H9 (cell line): Measurements from ENCODE around the gene WDR72. TPM values are rescaled to one million over a fixed set of nuclear protein-coding genes. Genes with fewer than 3 reads are reported as not detected.

Source experiments
- DNase-seq: peaks from one replicate; pipeline ENCODE4 v3.0.0-alpha.2; 2017
- H2AFZ ChIP-seq: one replicate; pipeline ENCODE4 v1.6.1; 2013; ENCODE audit warnings: mild to moderate bottlenecking, low read length, control low read depth, moderate library complexity
- H2AK5ac ChIP-seq: 2 replicates; pipeline ENCODE4 v1.6.1; 2013; ENCODE audit warnings: low read length, control low read depth, mixed read lengths; ENCODE audit not compliant: insufficient read length
- H2BK120ac ChIP-seq: one replicate; pipeline ENCODE4 v1.6.1; 2013; ENCODE audit warnings: low read depth, mild to moderate bottlenecking, low read length, control low read depth, inconsistent platforms; ENCODE audit not compliant: poor library complexity, severe bottlenecking
- H2BK12ac ChIP-seq: 2 replicates; pipeline ENCODE4 v1.6.1; 2013; ENCODE audit warnings: low read length, control low read depth, mixed read lengths, low read depth; ENCODE audit not compliant: insufficient read length
- H2BK15ac ChIP-seq: 2 replicates; pipeline ENCODE4 v1.6.1; 2013; ENCODE audit warnings: low read depth, low read length, control low read depth
- H2BK20ac ChIP-seq: one replicate; pipeline ENCODE4 v1.6.1; 2013; ENCODE audit warnings: low read depth, mild to moderate bottlenecking, low read length, control low read depth, inconsistent platforms; ENCODE audit not compliant: poor library complexity, severe bottlenecking
- H2BK5ac ChIP-seq: 2 replicates; pipeline ENCODE4 v1.6.1; 2013; ENCODE audit warnings: low read length, control low read depth, mixed read lengths; ENCODE audit not compliant: insufficient read length
- H3K14ac ChIP-seq: 2 replicates; pipeline ENCODE4 v1.6.1; 2013; ENCODE audit warnings: low read length, control low read depth; ENCODE audit not compliant: insufficient read depth
- H3K18ac ChIP-seq: 2 replicates; pipeline ENCODE4 v1.6.1; 2013; ENCODE audit warnings: low read depth, mild to moderate bottlenecking, mixed read lengths, low read length, control low read depth; ENCODE audit not compliant: insufficient read length
- H3K23ac ChIP-seq: 2 replicates; pipeline ENCODE4 v1.6.1; 2013; ENCODE audit warnings: low read length, control low read depth, mixed read lengths, low read depth; ENCODE audit not compliant: insufficient read length
- H3K23me2 ChIP-seq: 2 replicates; pipeline ENCODE4 v1.6.1; 2013; ENCODE audit warnings: low read depth, mild to moderate bottlenecking, mixed read lengths, low read length, control low read depth; ENCODE audit not compliant: insufficient read length, poor library complexity, severe bottlenecking
- H3K27ac ChIP-seq: 2 replicates; pipeline ENCODE4 v1.5.1; 2013; ENCODE audit warnings: low read length, control low read depth, mixed read lengths, low read depth; ENCODE audit not compliant: insufficient read length
- H3K27me3 ChIP-seq: 2 replicates; pipeline ENCODE4 v1.6.1; 2013; ENCODE audit warnings: low read length, control low read depth, inconsistent platforms; ENCODE audit not compliant: insufficient read depth
- H3K4ac ChIP-seq: 2 replicates; pipeline ENCODE4 v1.6.1; 2013; ENCODE audit warnings: low read depth, mild to moderate bottlenecking, control low read depth, inconsistent platforms, low read length, moderate library complexity
- H3K4me1 ChIP-seq: 2 replicates; pipeline ENCODE4 v1.6.1; 2013; ENCODE audit warnings: low read length, control low read depth, inconsistent platforms; ENCODE audit not compliant: insufficient read depth
- H3K4me2 ChIP-seq: 2 replicates; pipeline ENCODE4 v1.6.1; 2013; ENCODE audit warnings: low read length, control low read depth, mixed read lengths; ENCODE audit not compliant: insufficient read length, insufficient read depth
- H3K56ac ChIP-seq: 2 replicates; pipeline ENCODE4 v1.6.1; 2013; ENCODE audit warnings: low read depth, mild to moderate bottlenecking, mixed read lengths, low read length, control low read depth; ENCODE audit not compliant: insufficient read length
- H3K79me1 ChIP-seq: 2 replicates; pipeline ENCODE4 v1.6.1; 2013; ENCODE audit warnings: low read depth, mild to moderate bottlenecking, moderate library complexity, low read length, control low read depth, inconsistent platforms; ENCODE audit not compliant: insufficient read depth, poor library complexity, severe bottlenecking
- H3K79me2 ChIP-seq: 2 replicates; pipeline ENCODE4 v1.6.1; 2013; ENCODE audit warnings: low read length, control low read depth, inconsistent platforms; ENCODE audit not compliant: insufficient read depth
- H3K9ac ChIP-seq: 2 replicates; pipeline ENCODE4 v1.6.1; 2013; ENCODE audit warnings: low read length, control low read depth, mixed read lengths; ENCODE audit not compliant: insufficient read length; ENCODE audit errors: extremely low read depth
- H3K9me3 ChIP-seq: one replicate; pipeline ENCODE4 v1.6.1; 2013; ENCODE audit warnings: low read depth, low read length, inconsistent platforms; ENCODE audit not compliant: control insufficient read depth
- H3T11ph ChIP-seq: one replicate; pipeline ENCODE4 v1.6.1; 2013; ENCODE audit warnings: mild to moderate bottlenecking, low read length, control low read depth, inconsistent platforms
- H4K20me1 ChIP-seq: one replicate; pipeline ENCODE4 v1.6.1; 2013; ENCODE audit not compliant: control insufficient read depth, insufficient read length, insufficient read depth
- H4K5ac ChIP-seq: 2 replicates; pipeline ENCODE4 v1.6.1; 2013; ENCODE audit warnings: low read depth, mild to moderate bottlenecking, mixed read lengths, low read length, control low read depth; ENCODE audit not compliant: insufficient read length
- H4K8ac ChIP-seq: replicated peaks from 2 replicates; pipeline ENCODE4 v1.6.1; 2013; ENCODE audit warnings: low read length, control low read depth, mixed read lengths, low read depth; ENCODE audit not compliant: insufficient read length
- H4K91ac ChIP-seq: 2 replicates; pipeline ENCODE4 v1.6.1; 2013; ENCODE audit warnings: low read depth, mild to moderate bottlenecking, moderate library complexity, mixed read lengths, low read length, control low read depth; ENCODE audit not compliant: insufficient read length
- H3K27ac Mint-ChIP-seq, 3 experiments: 2 replicates in 2 of 3; 3 replicates in 1 of 3; pipeline ENCODE4 v1.8.0; 2020 to 2021; ENCODE audit warnings: mixed read lengths in 3 of 3, mild to moderate bottlenecking in 1 of 3, moderate library complexity in 1 of 3
- H3K27me3 Mint-ChIP-seq: 2 replicates; pipeline ENCODE4 v1.8.0; 2021; ENCODE audit warnings: low read depth, mild to moderate bottlenecking, moderate library complexity, mixed read lengths
- H3K36me3 Mint-ChIP-seq, 3 experiments: 2 replicates in 2 of 3; 3 replicates in 1 of 3; pipeline ENCODE4 v1.8.0; 2020 to 2021; ENCODE audit warnings: low read depth in 3 of 3, mixed read lengths in 3 of 3; ENCODE audit not compliant: insufficient read depth in 1 of 3
- H3K4me1 Mint-ChIP-seq, 2 experiments: 2 replicates each; pipeline ENCODE4 v1.8.0; 2020; ENCODE audit warnings: mixed read lengths in 2 of 2
- H3K4me3 Mint-ChIP-seq, 2 experiments: 2 replicates in 1 of 2; 3 replicates in 1 of 2; pipeline ENCODE4 v1.8.0; 2020 to 2021; ENCODE audit warnings: mild to moderate bottlenecking in 2 of 2, mixed read lengths in 2 of 2, moderate library complexity in 1 of 2
- H3K9me3 Mint-ChIP-seq, 2 experiments: 2 replicates in 1 of 2; 3 replicates in 1 of 2; pipeline ENCODE4 v1.8.0; 2020; ENCODE audit warnings: mild to moderate bottlenecking in 2 of 2, mixed read lengths in 2 of 2, moderate library complexity in 1 of 2
- WGBS: extraction: QIAGEN DNeasy Blood & Tissue Kit; methylation state at CpG from one replicate; pipeline ENCODE4 v1.1.7; 2013; ENCODE audit warnings: missing lambda C conversion rate, low lambda C conversion rate, mixed read lengths; ENCODE audit not compliant: insufficient read length; ENCODE audit errors: extremely low coverage; 5-methylcytosine and 5-hydroxymethylcytosine counted together
- total RNA-seq: library from RNA; stranded (reverse); gene quantifications from 2 replicates; pipeline ENCODE4 v1.2.1, GENCODE V29; 2021
- TF ChIP-seq, protein P1 (sequence below): fragments of 200-600 bp; sonication (generic); conservative IDR thresholded peaks from 3 replicates; pipeline ENCODE4 v1.8.0; 2021; ENCODE audit warnings: antibody characterized with exemption, mild to moderate bottlenecking

WDR72 gene
- total RNA-seq, 1 experiment from 2014 or later = 2.9 TPM

DNA sequence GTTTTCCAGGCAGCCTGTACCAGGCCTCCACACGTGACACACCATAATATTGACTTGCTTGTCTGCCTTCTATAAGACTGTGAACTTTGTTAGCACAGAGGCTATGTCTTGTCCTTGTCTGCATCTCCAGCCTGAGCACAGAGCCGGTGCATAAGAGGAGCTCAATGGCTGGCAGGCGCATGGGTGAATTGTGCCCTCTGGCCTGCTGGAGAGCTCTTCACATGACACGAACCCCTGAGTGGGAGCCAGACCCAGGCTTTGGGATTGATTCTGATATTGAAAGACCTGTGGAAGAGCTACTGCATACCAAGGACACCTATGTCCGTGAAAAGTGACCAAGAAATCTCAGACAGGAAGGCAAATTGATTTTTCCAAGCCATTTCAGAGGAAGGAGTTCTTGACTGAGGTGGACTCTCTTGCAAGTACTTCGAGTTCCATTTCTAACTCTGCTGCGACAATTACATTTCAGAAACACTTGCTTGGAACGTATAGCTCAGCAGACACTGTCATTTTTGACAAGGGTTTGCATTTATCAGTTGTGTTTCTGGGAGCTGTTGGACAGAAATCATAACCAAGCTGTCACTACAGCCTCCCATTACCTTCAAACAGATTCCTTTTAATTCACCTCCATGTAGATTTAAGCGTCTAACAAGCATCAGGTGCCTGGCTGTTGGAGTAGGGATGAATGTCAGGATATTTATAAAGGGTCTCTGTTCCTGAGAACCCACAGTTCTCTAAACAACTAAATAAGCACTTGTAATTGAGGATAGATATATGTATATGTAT lies 281.3 kb downstream of the WDR72 start:
- Histone ChIP-seq H3K27me3 (no peaks in the 10 kb centered on the region), H2BK5ac (no peak overlapping the region), H3K4ac (no peak overlapping the region), H3K79me2 (no peaks in the 10 kb centered on the region), H2BK12ac (no peak overlapping the region), H2BK120ac (no peak overlapping the region), H4K20me1 (no peaks in the 10 kb centered on the region), H3K14ac (no peak overlapping the region), H3T11ph (no peak overlapping the region), H2BK15ac (no peak overlapping the region), H4K91ac (no peak overlapping the region), H3K9me3 (no peaks in the 10 kb centered on the region), H2BK20ac (no peak overlapping the region), H4K8ac (no peak overlapping the region), H3K9ac (no peak overlapping the region), H2AK5ac (no peak overlapping the region), H3K18ac (no peak overlapping the region), H3K23me2 (no peaks in the 10 kb centered on the region), H3K4me1 (no peaks in the 10 kb centered on the region), H3K23ac (no peak overlapping the region), H3K27ac (no peak overlapping the region), H4K5ac (no peak overlapping the region), H2AFZ (no peak overlapping the region), H3K4me2 (no peak overlapping the region), H3K79me1 (no peaks in the 10 kb centered on the region), H3K56ac (no peak overlapping the region)
- Mint-ChIP-seq H3K27ac (peak overlapping the region in 1 of 3 experiments; percentile 2; a peak in 1 of 7 replicates), H3K27me3 (no peaks in the 10 kb centered on the region), H3K36me3 (no peaks in the 10 kb centered on the region), H3K9me3 (no peaks in the 10 kb centered on the region), H3K4me3 (no peak overlapping the region), H3K4me1 (no peaks in the 10 kb centered on the region)
- no peak for DNase-seq
- TF ChIP-seq, protein P1, sequence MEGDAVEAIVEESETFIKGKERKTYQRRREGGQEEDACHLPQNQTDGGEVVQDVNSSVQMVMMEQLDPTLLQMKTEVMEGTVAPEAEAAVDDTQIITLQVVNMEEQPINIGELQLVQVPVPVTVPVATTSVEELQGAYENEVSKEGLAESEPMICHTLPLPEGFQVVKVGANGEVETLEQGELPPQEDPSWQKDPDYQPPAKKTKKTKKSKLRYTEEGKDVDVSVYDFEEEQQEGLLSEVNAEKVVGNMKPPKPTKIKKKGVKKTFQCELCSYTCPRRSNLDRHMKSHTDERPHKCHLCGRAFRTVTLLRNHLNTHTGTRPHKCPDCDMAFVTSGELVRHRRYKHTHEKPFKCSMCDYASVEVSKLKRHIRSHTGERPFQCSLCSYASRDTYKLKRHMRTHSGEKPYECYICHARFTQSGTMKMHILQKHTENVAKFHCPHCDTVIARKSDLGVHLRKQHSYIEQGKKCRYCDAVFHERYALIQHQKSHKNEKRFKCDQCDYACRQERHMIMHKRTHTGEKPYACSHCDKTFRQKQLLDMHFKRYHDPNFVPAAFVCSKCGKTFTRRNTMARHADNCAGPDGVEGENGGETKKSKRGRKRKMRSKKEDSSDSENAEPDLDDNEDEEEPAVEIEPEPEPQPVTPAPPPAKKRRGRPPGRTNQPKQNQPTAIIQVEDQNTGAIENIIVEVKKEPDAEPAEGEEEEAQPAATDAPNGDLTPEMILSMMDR = no peak
- no CpG with 5 or more reads among the region's 9 CpGs for WGBS
